PC-9 (cell line): ENCODE data around the gene SDCBP2.

ENCODE experiments used
- CTCF ChIP-seq: fragments of 200-600 bp; sonication (generic); conservative IDR thresholded peaks from 2 replicates; pipeline ENCODE4 v1.6.1; 2017; ENCODE audit warnings: mixed run types, antibody characterized with exemption, mild to moderate bottlenecking, moderate library complexity
- EZH2 ChIP-seq: fragments of 200-600 bp; sonication (generic); IDR thresholded peaks from 2 replicates; pipeline ENCODE4 v1.8.0; 2017; ENCODE audit warnings: antibody characterized with exemption, low read depth

GRCh38 chr20:1338096-1338495, 9.2 kb upstream of the SDCBP2 start:
- TF ChIP-seq CTCF (no peak), EZH2 (no peak)
